Hepatocyte (in vitro differentiated cells): ENCODE data around the gene NXPE1. TPM values are rescaled to one million over a fixed set of nuclear protein-coding genes. Genes with fewer than 3 reads are reported as not detected.
"Not testable (repeated sequence)": the region's sequence is repeated elsewhere in the genome, so short reads cannot be mapped to it uniquely, and the experiment has no call there.

Source experiments
- DNase-seq: peaks from one replicate; pipeline ENCODE4 v3.0.0-alpha.2; 2016; ENCODE audit warnings: low spot score
- H2AFZ ChIP-seq: fragments of 200-600 bp; sonication (generic); 2 replicates; pipeline ENCODE4 v1.6.0; 2016; ENCODE audit warnings: antibody characterized with exemption, mild to moderate bottlenecking
- H3K27ac ChIP-seq: fragments of 200-600 bp; sonication (generic); 2 replicates; pipeline ENCODE4 v1.5.1; 2016; ENCODE audit warnings: mild to moderate bottlenecking
- H3K27me3 ChIP-seq: fragments of 200-600 bp; sonication (generic); 2 replicates; pipeline ENCODE4 v1.6.1; 2016
- H3K36me3 ChIP-seq: fragments of 200-600 bp; sonication (generic); replicated peaks from 2 replicates; pipeline ENCODE4 v1.5.1; 2016; ENCODE audit warnings: low read depth; ENCODE audit not compliant: insufficient read depth
- H3K4me1 ChIP-seq: fragments of 200-600 bp; sonication (generic); 2 replicates; pipeline ENCODE4 v1.5.1; 2016; ENCODE audit warnings: mild to moderate bottlenecking, moderate library complexity; ENCODE audit not compliant: insufficient read depth
- H3K4me2 ChIP-seq: fragments of 200-600 bp; sonication (generic); 2 replicates; pipeline ENCODE4 v1.6.0; 2016
- H3K4me3 ChIP-seq: fragments of 200-600 bp; sonication (generic); 2 replicates; pipeline ENCODE4 v1.5.1; 2016; ENCODE audit warnings: mild to moderate bottlenecking
- H3K79me2 ChIP-seq: fragments of 200-600 bp; sonication (generic); 2 replicates; pipeline ENCODE4 v1.6.0; 2017; ENCODE audit warnings: mild to moderate bottlenecking
- H3K9me2 ChIP-seq: fragments of 200-600 bp; sonication (generic); replicated peaks from 2 replicates; pipeline ENCODE4 v1.6.0; 2017; ENCODE audit warnings: mild to moderate bottlenecking; ENCODE audit not compliant: insufficient read depth
- H3K9me3 ChIP-seq: fragments of 200-600 bp; sonication (generic); 2 replicates; pipeline ENCODE4 v1.5.1; 2016; ENCODE audit warnings: low read depth, mild to moderate bottlenecking
- H4K20me1 ChIP-seq: fragments of 200-600 bp; sonication (generic); 2 replicates; pipeline ENCODE4 v1.6.0; 2016; ENCODE audit warnings: mild to moderate bottlenecking; ENCODE audit not compliant: insufficient read depth, poor library complexity, severe bottlenecking
- EZH2 ChIP-seq: fragments of 200-600 bp; sonication (generic); IDR thresholded peaks from 2 replicates; pipeline ENCODE4 v1.6.1; 2016; ENCODE audit warnings: antibody characterized with exemption, mild to moderate bottlenecking, borderline replicate concordance
- EZH2phosphoT487 ChIP-seq: fragments of 200-600 bp; sonication (generic); IDR thresholded peaks from one replicate; pipeline ENCODE4 v1.6.1; 2018; ENCODE audit warnings: antibody characterized with exemption, mild to moderate bottlenecking, low read depth, moderate library complexity; ENCODE audit not compliant: unreplicated experiment, severe bottlenecking
- WGBS: methylation state at CpG from one replicate; pipeline ENCODE4 v1.1.6; 2016; ENCODE audit warnings: low lambda C conversion rate; ENCODE audit errors: missing lambda C conversion rate; 5-methylcytosine and 5-hydroxymethylcytosine counted together
- polyA plus RNA-seq: library from polyadenylated mRNA; unstranded; fragments of >200 nt; fragmentation: Nextera tagmentation; extraction: Ambion mirVana; gene quantifications from 2 replicates; pipeline ENCODE4 v1.2.1, GENCODE V29; 2016
- total RNA-seq: library from RNA; depleted of rRNA; stranded (reverse); fragments of >200 nt; gene quantifications from 2 replicates; pipeline ENCODE4 v1.2.3, GENCODE V29; 2014
- TF ChIP-seq, protein P1 (sequence below): fragments of 200-600 bp; sonication (generic); IDR thresholded peaks from 2 replicates; pipeline ENCODE4 v1.5.1; 2016; ENCODE audit warnings: antibody characterized with exemption, mild to moderate bottlenecking; ENCODE audit not compliant: poor library complexity

Gene NXPE1
- total and polyA plus RNA-seq, 2 experiments from 2014 or later = 0.90 TPM; not detected in 1

DNA sequence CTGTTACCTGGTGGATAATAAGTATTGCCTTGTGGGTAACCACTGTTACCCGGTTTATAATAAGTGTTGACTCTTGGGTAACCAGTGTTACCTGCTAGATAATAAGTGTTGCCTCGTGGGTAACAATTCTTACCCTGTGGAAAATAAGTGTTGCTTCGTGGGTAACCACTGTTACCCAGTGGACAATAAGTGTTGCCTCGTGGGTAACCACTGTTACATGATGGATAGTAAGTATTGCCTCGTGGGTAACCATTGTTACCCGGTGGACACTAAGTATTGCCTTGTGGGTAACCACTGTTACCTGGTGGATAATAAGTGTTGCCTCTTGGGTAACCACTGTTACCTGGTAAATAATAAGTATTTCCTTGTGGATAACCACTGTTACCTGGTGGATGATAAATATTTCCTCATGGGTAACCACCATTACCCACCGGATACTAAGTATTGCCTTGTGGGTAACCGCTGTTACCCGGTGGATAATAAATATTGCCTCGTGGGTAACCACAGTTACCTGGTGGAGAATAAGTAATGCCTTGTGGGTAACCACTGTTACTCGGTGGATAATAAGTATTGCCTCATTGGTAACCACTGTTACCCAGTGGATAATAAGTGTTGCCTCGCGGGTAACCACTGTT lies 44.6 kb upstream of the NXPE1 start:
- Histone ChIP-seq H3K79me2 (no peaks in the 10 kb centered on the region), H3K4me1 (no peaks in the 10 kb centered on the region), H2AFZ (no peak overlapping the region), H3K27me3 (no peaks in the 10 kb centered on the region), H3K36me3 (no peaks in the 10 kb centered on the region), H3K9me3 (no peaks in the 10 kb centered on the region), H3K9me2 (no peaks in the 10 kb centered on the region), H3K27ac (no peak overlapping the region), H3K4me2 (no peak overlapping the region), H3K4me3 (no peak overlapping the region), H4K20me1 (no peaks in the 10 kb centered on the region)
- no peak for DNase-seq
- TF ChIP-seq EZH2phosphoT487 = no peak
- TF ChIP-seq EZH2 = no peak
- TF ChIP-seq, protein P1, sequence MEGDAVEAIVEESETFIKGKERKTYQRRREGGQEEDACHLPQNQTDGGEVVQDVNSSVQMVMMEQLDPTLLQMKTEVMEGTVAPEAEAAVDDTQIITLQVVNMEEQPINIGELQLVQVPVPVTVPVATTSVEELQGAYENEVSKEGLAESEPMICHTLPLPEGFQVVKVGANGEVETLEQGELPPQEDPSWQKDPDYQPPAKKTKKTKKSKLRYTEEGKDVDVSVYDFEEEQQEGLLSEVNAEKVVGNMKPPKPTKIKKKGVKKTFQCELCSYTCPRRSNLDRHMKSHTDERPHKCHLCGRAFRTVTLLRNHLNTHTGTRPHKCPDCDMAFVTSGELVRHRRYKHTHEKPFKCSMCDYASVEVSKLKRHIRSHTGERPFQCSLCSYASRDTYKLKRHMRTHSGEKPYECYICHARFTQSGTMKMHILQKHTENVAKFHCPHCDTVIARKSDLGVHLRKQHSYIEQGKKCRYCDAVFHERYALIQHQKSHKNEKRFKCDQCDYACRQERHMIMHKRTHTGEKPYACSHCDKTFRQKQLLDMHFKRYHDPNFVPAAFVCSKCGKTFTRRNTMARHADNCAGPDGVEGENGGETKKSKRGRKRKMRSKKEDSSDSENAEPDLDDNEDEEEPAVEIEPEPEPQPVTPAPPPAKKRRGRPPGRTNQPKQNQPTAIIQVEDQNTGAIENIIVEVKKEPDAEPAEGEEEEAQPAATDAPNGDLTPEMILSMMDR = no peak
- WGBS = 92% methylated on average over 13 of the region's 13 CpGs

DNA sequence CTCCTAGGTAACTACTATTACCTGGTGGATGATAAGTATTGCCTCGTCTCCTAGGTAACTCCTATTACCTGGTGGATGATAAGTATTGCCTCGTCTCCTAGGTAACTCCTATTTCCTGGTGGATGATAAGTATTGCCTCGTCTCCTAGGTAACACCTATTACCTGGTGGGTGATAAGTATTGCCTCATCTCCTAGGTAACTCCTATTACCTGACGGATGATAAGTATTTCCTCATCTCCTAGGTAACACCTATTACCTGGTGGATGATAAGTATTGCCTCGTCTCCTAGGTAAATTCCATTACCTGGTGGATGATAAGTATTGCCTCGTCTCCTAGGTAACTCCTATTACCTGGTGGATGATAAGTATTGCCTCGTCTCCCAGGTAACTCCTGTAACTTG lies 43.5 kb upstream of the NXPE1 start:
- DNase-seq, H4K20me1 ChIP-seq, H2AFZ ChIP-seq, H3K4me1 ChIP-seq, H3K9me2 ChIP-seq, H3K79me2 ChIP-seq, H3K27me3 ChIP-seq, H3K27ac ChIP-seq, H3K36me3 ChIP-seq, H3K4me3 ChIP-seq, H3K4me2 ChIP-seq, H3K9me3 ChIP-seq: not testable (repeated sequence)
- 94% methylated on average over 7 of the region's 7 CpGs for WGBS

DNA sequence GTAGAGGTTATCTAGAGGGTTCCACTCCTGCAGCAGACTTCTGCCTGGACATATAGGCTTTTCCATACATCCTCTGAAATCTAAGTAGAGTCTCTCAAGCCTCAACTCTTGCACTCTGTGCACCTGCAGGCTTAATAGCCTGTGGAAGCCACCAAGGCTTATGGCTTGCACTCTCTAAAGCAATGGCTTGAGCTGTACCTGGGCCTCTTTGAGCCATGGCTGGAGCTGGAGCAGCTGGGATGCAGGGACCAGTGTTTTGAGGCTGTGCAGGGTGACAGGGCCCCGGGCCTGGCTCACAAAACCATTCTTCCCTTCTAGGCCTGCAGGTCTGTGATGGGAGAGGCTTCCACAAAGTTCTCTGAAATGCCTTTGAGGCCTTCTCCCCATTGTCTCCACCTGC lies 38.8 kb upstream of the NXPE1 start:
- no peaks in the 10 kb centered on the region for H3K36me3 ChIP-seq
- no peaks in the 10 kb centered on the region for H3K9me2 ChIP-seq
- 85% methylated on average over 1 of the region's 1 CpG for WGBS
- H4K20me1 ChIP-seq = no peaks in the 10 kb centered on the region
- no peak for TF ChIP-seq EZH2
- TF ChIP-seq, protein P1 = no peak
- TF ChIP-seq EZH2phosphoT487 = no peak
- H3K27ac ChIP-seq = no peak overlapping the region
- no peaks in the 10 kb centered on the region for H3K27me3 ChIP-seq
- no peak overlapping the region for H3K4me2 ChIP-seq
- no peak overlapping the region for H2AFZ ChIP-seq
- H3K79me2 ChIP-seq = no peaks in the 10 kb centered on the region
- no peaks in the 10 kb centered on the region for H3K4me1 ChIP-seq
- no peak for DNase-seq
- no peaks in the 10 kb centered on the region for H3K9me3 ChIP-seq
- no peak overlapping the region for H3K4me3 ChIP-seq

DNA sequence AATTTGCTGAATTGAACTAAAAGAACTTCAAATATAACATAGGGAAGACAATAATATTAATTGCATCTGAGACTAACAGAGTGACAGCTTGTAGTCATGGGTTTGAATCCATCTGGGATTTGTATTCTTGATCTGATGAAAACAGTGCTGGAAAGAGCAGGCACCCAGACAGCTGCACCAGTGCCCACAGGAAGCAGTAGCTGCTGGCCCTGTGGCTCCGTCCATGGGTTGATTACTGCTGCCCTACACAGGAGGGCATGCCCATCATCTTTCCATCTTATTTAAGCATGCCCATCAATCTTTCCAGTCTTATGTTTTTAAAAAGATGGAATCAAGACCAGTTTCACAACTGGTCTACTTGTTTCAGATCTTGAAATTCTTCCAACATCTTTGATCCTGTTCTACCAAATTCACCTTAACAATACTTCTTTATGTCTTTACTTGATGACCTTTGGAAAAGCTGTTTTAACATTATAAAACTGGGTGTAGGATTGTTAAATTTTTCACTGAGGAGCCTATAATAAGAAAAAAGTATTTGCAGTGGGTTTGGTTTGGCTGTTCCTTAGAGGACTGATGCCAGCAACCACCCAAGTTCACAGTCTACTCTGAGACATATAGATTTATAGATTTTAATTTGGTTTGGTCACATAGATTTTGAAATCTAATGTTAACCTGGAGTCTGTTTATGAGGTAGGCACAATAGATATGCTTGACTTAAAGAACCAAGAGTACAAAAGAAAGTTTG lies 36.7 kb upstream of the NXPE1 start:
- Histone ChIP-seq H2AFZ (no peak overlapping the region), H3K27ac (no peak overlapping the region), H4K20me1 (no peaks in the 10 kb centered on the region), H3K9me2 (no peaks in the 10 kb centered on the region), H3K4me2 (no peak overlapping the region), H3K4me3 (no peak overlapping the region), H3K9me3 (no peaks in the 10 kb centered on the region), H3K79me2 (no peaks in the 10 kb centered on the region), H3K4me1 (no peaks in the 10 kb centered on the region), H3K27me3 (no peaks in the 10 kb centered on the region), H3K36me3 (no peaks in the 10 kb centered on the region)
- 96% methylated on average over 1 of the region's 1 CpG for WGBS
- DNase-seq = no peak
- TF ChIP-seq EZH2 = no peak
